H9 (cell line): ENCODE measurements around the gene KDM5B. TPM values are rescaled to one million over a fixed set of nuclear protein-coding genes. Genes with fewer than 3 reads are reported as not detected.

Source experiments
- DNase-seq: peaks from one replicate; pipeline ENCODE4 v3.0.0-alpha.2; 2017
- H2AFZ ChIP-seq: one replicate; pipeline ENCODE4 v1.6.1; 2013; ENCODE audit warnings: mild to moderate bottlenecking, low read length, control low read depth, moderate library complexity
- H2AK5ac ChIP-seq: 2 replicates; pipeline ENCODE4 v1.6.1; 2013; ENCODE audit warnings: low read length, control low read depth, mixed read lengths; ENCODE audit not compliant: insufficient read length
- H2BK120ac ChIP-seq: one replicate; pipeline ENCODE4 v1.6.1; 2013; ENCODE audit warnings: low read depth, mild to moderate bottlenecking, low read length, control low read depth, inconsistent platforms; ENCODE audit not compliant: poor library complexity, severe bottlenecking
- H2BK12ac ChIP-seq: 2 replicates; pipeline ENCODE4 v1.6.1; 2013; ENCODE audit warnings: low read length, control low read depth, mixed read lengths, low read depth; ENCODE audit not compliant: insufficient read length
- H2BK15ac ChIP-seq: 2 replicates; pipeline ENCODE4 v1.6.1; 2013; ENCODE audit warnings: low read depth, low read length, control low read depth
- H2BK20ac ChIP-seq: one replicate; pipeline ENCODE4 v1.6.1; 2013; ENCODE audit warnings: low read depth, mild to moderate bottlenecking, low read length, control low read depth, inconsistent platforms; ENCODE audit not compliant: poor library complexity, severe bottlenecking
- H2BK5ac ChIP-seq: 2 replicates; pipeline ENCODE4 v1.6.1; 2013; ENCODE audit warnings: low read length, control low read depth, mixed read lengths; ENCODE audit not compliant: insufficient read length
- H3K14ac ChIP-seq: 2 replicates; pipeline ENCODE4 v1.6.1; 2013; ENCODE audit warnings: low read length, control low read depth; ENCODE audit not compliant: insufficient read depth
- H3K18ac ChIP-seq: 2 replicates; pipeline ENCODE4 v1.6.1; 2013; ENCODE audit warnings: low read depth, mild to moderate bottlenecking, mixed read lengths, low read length, control low read depth; ENCODE audit not compliant: insufficient read length
- H3K23ac ChIP-seq: 2 replicates; pipeline ENCODE4 v1.6.1; 2013; ENCODE audit warnings: low read length, control low read depth, mixed read lengths, low read depth; ENCODE audit not compliant: insufficient read length
- H3K23me2 ChIP-seq: 2 replicates; pipeline ENCODE4 v1.6.1; 2013; ENCODE audit warnings: low read depth, mild to moderate bottlenecking, mixed read lengths, low read length, control low read depth; ENCODE audit not compliant: insufficient read length, poor library complexity, severe bottlenecking
- H3K27ac ChIP-seq: 2 replicates; pipeline ENCODE4 v1.5.1; 2013; ENCODE audit warnings: low read length, control low read depth, mixed read lengths, low read depth; ENCODE audit not compliant: insufficient read length
- H3K27me3 ChIP-seq: 2 replicates; pipeline ENCODE4 v1.6.1; 2013; ENCODE audit warnings: low read length, control low read depth, inconsistent platforms; ENCODE audit not compliant: insufficient read depth
- H3K4ac ChIP-seq: 2 replicates; pipeline ENCODE4 v1.6.1; 2013; ENCODE audit warnings: low read depth, mild to moderate bottlenecking, control low read depth, inconsistent platforms, low read length, moderate library complexity
- H3K4me1 ChIP-seq: 2 replicates; pipeline ENCODE4 v1.6.1; 2013; ENCODE audit warnings: low read length, control low read depth, inconsistent platforms; ENCODE audit not compliant: insufficient read depth
- H3K4me2 ChIP-seq: 2 replicates; pipeline ENCODE4 v1.6.1; 2013; ENCODE audit warnings: low read length, control low read depth, mixed read lengths; ENCODE audit not compliant: insufficient read length, insufficient read depth
- H3K56ac ChIP-seq: 2 replicates; pipeline ENCODE4 v1.6.1; 2013; ENCODE audit warnings: low read depth, mild to moderate bottlenecking, mixed read lengths, low read length, control low read depth; ENCODE audit not compliant: insufficient read length
- H3K79me1 ChIP-seq: 2 replicates; pipeline ENCODE4 v1.6.1; 2013; ENCODE audit warnings: low read depth, mild to moderate bottlenecking, moderate library complexity, low read length, control low read depth, inconsistent platforms; ENCODE audit not compliant: insufficient read depth, poor library complexity, severe bottlenecking
- H3K79me2 ChIP-seq: 2 replicates; pipeline ENCODE4 v1.6.1; 2013; ENCODE audit warnings: low read length, control low read depth, inconsistent platforms; ENCODE audit not compliant: insufficient read depth
- H3K9ac ChIP-seq: 2 replicates; pipeline ENCODE4 v1.6.1; 2013; ENCODE audit warnings: low read length, control low read depth, mixed read lengths; ENCODE audit not compliant: insufficient read length; ENCODE audit errors: extremely low read depth
- H3K9me3 ChIP-seq: one replicate; pipeline ENCODE4 v1.6.1; 2013; ENCODE audit warnings: low read depth, low read length, inconsistent platforms; ENCODE audit not compliant: control insufficient read depth
- H3T11ph ChIP-seq: one replicate; pipeline ENCODE4 v1.6.1; 2013; ENCODE audit warnings: mild to moderate bottlenecking, low read length, control low read depth, inconsistent platforms
- H4K20me1 ChIP-seq: one replicate; pipeline ENCODE4 v1.6.1; 2013; ENCODE audit not compliant: control insufficient read depth, insufficient read length, insufficient read depth
- H4K5ac ChIP-seq: 2 replicates; pipeline ENCODE4 v1.6.1; 2013; ENCODE audit warnings: low read depth, mild to moderate bottlenecking, mixed read lengths, low read length, control low read depth; ENCODE audit not compliant: insufficient read length
- H4K8ac ChIP-seq: replicated peaks from 2 replicates; pipeline ENCODE4 v1.6.1; 2013; ENCODE audit warnings: low read length, control low read depth, mixed read lengths, low read depth; ENCODE audit not compliant: insufficient read length
- H4K91ac ChIP-seq: 2 replicates; pipeline ENCODE4 v1.6.1; 2013; ENCODE audit warnings: low read depth, mild to moderate bottlenecking, moderate library complexity, mixed read lengths, low read length, control low read depth; ENCODE audit not compliant: insufficient read length
- H3K27ac Mint-ChIP-seq, 3 experiments: 2 replicates in 2 of 3; 3 replicates in 1 of 3; pipeline ENCODE4 v1.8.0; 2020 to 2021; ENCODE audit warnings: mixed read lengths in 3 of 3, mild to moderate bottlenecking in 1 of 3, moderate library complexity in 1 of 3
- H3K27me3 Mint-ChIP-seq: 2 replicates; pipeline ENCODE4 v1.8.0; 2021; ENCODE audit warnings: low read depth, mild to moderate bottlenecking, moderate library complexity, mixed read lengths
- H3K36me3 Mint-ChIP-seq, 3 experiments: 2 replicates in 2 of 3; 3 replicates in 1 of 3; pipeline ENCODE4 v1.8.0; 2020 to 2021; ENCODE audit warnings: low read depth in 3 of 3, mixed read lengths in 3 of 3; ENCODE audit not compliant: insufficient read depth in 1 of 3
- H3K4me1 Mint-ChIP-seq, 2 experiments: 2 replicates each; pipeline ENCODE4 v1.8.0; 2020; ENCODE audit warnings: mixed read lengths in 2 of 2
- H3K4me3 Mint-ChIP-seq, 2 experiments: 2 replicates in 1 of 2; 3 replicates in 1 of 2; pipeline ENCODE4 v1.8.0; 2020 to 2021; ENCODE audit warnings: mild to moderate bottlenecking in 2 of 2, mixed read lengths in 2 of 2, moderate library complexity in 1 of 2
- H3K9me3 Mint-ChIP-seq, 2 experiments: 2 replicates in 1 of 2; 3 replicates in 1 of 2; pipeline ENCODE4 v1.8.0; 2020; ENCODE audit warnings: mild to moderate bottlenecking in 2 of 2, mixed read lengths in 2 of 2, moderate library complexity in 1 of 2
- WGBS: extraction: QIAGEN DNeasy Blood & Tissue Kit; methylation state at CpG from one replicate; pipeline ENCODE4 v1.1.7; 2013; ENCODE audit warnings: missing lambda C conversion rate, low lambda C conversion rate, mixed read lengths; ENCODE audit not compliant: insufficient read length; ENCODE audit errors: extremely low coverage; 5-methylcytosine and 5-hydroxymethylcytosine counted together
- total RNA-seq: library from RNA; stranded (reverse); gene quantifications from 2 replicates; pipeline ENCODE4 v1.2.1, GENCODE V29; 2021
- TF ChIP-seq, protein P1 (sequence below): fragments of 200-600 bp; sonication (generic); conservative IDR thresholded peaks from 3 replicates; pipeline ENCODE4 v1.8.0; 2021; ENCODE audit warnings: antibody characterized with exemption, mild to moderate bottlenecking

The KDM5B gene
- total RNA-seq, 1 experiment from 2014 or later = 210 TPM

- peaks cover 47% of the 10 kb centered on the region for H3K27me3 Mint-ChIP-seq
- Histone ChIP-seq H3K9ac (no peak overlapping the region), H3K14ac (no peak overlapping the region), H2BK20ac (no peak overlapping the region), H4K20me1 (no peaks in the 10 kb centered on the region), H3K23ac (no peak overlapping the region), H4K91ac (no peak overlapping the region), H3K27ac (no peak overlapping the region), H2BK12ac (no peak overlapping the region), H2BK15ac (no peak overlapping the region), H3K4me2 (no peak overlapping the region), H3K56ac (no peak overlapping the region), H3K4me1 (peaks cover 3% of the 10 kb centered on the region; the same call in 1 of the 2 replicates), H3K79me1 (no peaks in the 10 kb centered on the region), H3K79me2 (no peaks in the 10 kb centered on the region), H3K23me2 (peaks cover 12% of the 10 kb centered on the region), H3K18ac (no peak overlapping the region), H2AK5ac (no peak overlapping the region), H2BK120ac (no peak overlapping the region), H3K4ac (no peak overlapping the region), H2AFZ (no peak overlapping the region), H4K8ac (no peak overlapping the region), H4K5ac (no peak overlapping the region), H3T11ph (no peak overlapping the region), H2BK5ac (no peak overlapping the region), H3K27me3 (no peaks in the 10 kb centered on the region; the same call in 1 of the 2 replicates), H3K9me3 (no peaks in the 10 kb centered on the region)
- no peak overlapping the region for H3K27ac Mint-ChIP-seq
- H3K36me3 Mint-ChIP-seq = no peaks in the 10 kb centered on the region; a peak in 2 of 7 replicates
- DNase-seq = no peak
- peak overlapping the region in 1 of 2 experiments; percentile 54; a peak in 1 of 5 replicates for H3K4me3 Mint-ChIP-seq
- WGBS = no CpG with 5 or more reads among the region's 5 CpGs
- peaks cover 20 to 51% of the 10 kb centered on the region in 2 experiments for H3K4me1 Mint-ChIP-seq
- TF ChIP-seq, protein P1, sequence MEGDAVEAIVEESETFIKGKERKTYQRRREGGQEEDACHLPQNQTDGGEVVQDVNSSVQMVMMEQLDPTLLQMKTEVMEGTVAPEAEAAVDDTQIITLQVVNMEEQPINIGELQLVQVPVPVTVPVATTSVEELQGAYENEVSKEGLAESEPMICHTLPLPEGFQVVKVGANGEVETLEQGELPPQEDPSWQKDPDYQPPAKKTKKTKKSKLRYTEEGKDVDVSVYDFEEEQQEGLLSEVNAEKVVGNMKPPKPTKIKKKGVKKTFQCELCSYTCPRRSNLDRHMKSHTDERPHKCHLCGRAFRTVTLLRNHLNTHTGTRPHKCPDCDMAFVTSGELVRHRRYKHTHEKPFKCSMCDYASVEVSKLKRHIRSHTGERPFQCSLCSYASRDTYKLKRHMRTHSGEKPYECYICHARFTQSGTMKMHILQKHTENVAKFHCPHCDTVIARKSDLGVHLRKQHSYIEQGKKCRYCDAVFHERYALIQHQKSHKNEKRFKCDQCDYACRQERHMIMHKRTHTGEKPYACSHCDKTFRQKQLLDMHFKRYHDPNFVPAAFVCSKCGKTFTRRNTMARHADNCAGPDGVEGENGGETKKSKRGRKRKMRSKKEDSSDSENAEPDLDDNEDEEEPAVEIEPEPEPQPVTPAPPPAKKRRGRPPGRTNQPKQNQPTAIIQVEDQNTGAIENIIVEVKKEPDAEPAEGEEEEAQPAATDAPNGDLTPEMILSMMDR = no peak
- H3K9me3 Mint-ChIP-seq = no peaks in the 10 kb centered on the region
These were observed 101.4 kb downstream of the KDM5B start for GRCh38 chr1:202706851-202707250.
